Activated T-helper 1 cell treated with Interleukin-2 at 50 U/mL for 16 hours (primary cell): ENCODE data around the gene KCNJ5.

ENCODE experiments used
- DNase-seq: peaks from one replicate; pipeline ENCODE4 v3.0.0-alpha.2; 2020; ENCODE audit warnings: low read depth

Gene KCNJ5

GRCh38 chr11:128871168-128871610, 20.0 kb upstream of the KCNJ5 start:
- DNase-seq = no peak

GRCh38 chr11:128872094-128872493, 19.1 kb upstream of the KCNJ5 start:
- DNase-seq = no peak

GRCh38 chr11:128872594-128872993, 18.6 kb upstream of the KCNJ5 start:
- no peak for DNase-seq

- no peak for DNase-seq
Measured at GRCh38 chr11:128874427-128874826, 16.7 kb upstream of the KCNJ5 start.

GRCh38 chr11:128876133-128876650, 15.0 kb upstream of the KCNJ5 start:
- no peak for DNase-seq

GRCh38 chr11:128877726-128878125, 13.4 kb upstream of the KCNJ5 start:
- no peak for DNase-seq

- DNase-seq = no peak
Measured at GRCh38 chr11:128878455-128878854, 12.7 kb upstream of the KCNJ5 start.

GRCh38 chr11:128879817-128880216, 11.3 kb upstream of the KCNJ5 start:
- DNase-seq = no peak

GRCh38 chr11:128881221-128881620, 9.9 kb upstream of the KCNJ5 start:
- no peak for DNase-seq

GRCh38 chr11:128882451-128882850, 8.7 kb upstream of the KCNJ5 start:
- DNase-seq = no peak

- DNase-seq = no peak
Measured at GRCh38 chr11:128884054-128884453, 7.1 kb upstream of the KCNJ5 start.

- peak; percentile 18 for DNase-seq
Measured at GRCh38 chr11:128884703-128885338, 6.3 kb upstream of the KCNJ5 start.

GRCh38 chr11:128886406-128887124, 4.6 kb upstream of the KCNJ5 start:
- DNase-seq = no peak

- no peak for DNase-seq
Measured at GRCh38 chr11:128888034-128888985, 2.8 kb upstream of the KCNJ5 start.

GRCh38 chr11:128889657-128890213, 1.4 kb upstream of the KCNJ5 start:
- DNase-seq = no peak

- no peak for DNase-seq
Measured at GRCh38 chr11:128890216-128890542, 977 bp upstream of the KCNJ5 start.

GRCh38 chr11:128891913-128892398, 800 bp downstream of the KCNJ5 start:
- no peak for DNase-seq

GRCh38 chr11:128892866-128893565, 1.9 kb downstream of the KCNJ5 start:
- no peak for DNase-seq

- DNase-seq = no peak
Measured at GRCh38 chr11:128893578-128894285, 2.6 kb downstream of the KCNJ5 start.

GRCh38 chr11:128894286-128894681, 3.1 kb downstream of the KCNJ5 start:
- DNase-seq = no peak

GRCh38 chr11:128894685-128895084, 3.5 kb downstream of the KCNJ5 start:
- DNase-seq = no peak
